GM12872 (cell line): ENCODE measurements around the gene GTF3C2.

Source experiments
- TF ChIP-seq, protein P1 (sequence below): IDR thresholded peaks from 3 replicates; pipeline ENCODE4 v1.5.1; 2011; ENCODE audit warnings: low read depth, mild to moderate bottlenecking, low read length, moderate library complexity; ENCODE audit not compliant: insufficient read depth

The GTF3C2 gene

GRCh38 chr2:27306573-27307286 is 49.8 kb downstream of the GTF3C2 start:
- TF ChIP-seq, protein P1, sequence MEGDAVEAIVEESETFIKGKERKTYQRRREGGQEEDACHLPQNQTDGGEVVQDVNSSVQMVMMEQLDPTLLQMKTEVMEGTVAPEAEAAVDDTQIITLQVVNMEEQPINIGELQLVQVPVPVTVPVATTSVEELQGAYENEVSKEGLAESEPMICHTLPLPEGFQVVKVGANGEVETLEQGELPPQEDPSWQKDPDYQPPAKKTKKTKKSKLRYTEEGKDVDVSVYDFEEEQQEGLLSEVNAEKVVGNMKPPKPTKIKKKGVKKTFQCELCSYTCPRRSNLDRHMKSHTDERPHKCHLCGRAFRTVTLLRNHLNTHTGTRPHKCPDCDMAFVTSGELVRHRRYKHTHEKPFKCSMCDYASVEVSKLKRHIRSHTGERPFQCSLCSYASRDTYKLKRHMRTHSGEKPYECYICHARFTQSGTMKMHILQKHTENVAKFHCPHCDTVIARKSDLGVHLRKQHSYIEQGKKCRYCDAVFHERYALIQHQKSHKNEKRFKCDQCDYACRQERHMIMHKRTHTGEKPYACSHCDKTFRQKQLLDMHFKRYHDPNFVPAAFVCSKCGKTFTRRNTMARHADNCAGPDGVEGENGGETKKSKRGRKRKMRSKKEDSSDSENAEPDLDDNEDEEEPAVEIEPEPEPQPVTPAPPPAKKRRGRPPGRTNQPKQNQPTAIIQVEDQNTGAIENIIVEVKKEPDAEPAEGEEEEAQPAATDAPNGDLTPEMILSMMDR, result no peak

DNA sequence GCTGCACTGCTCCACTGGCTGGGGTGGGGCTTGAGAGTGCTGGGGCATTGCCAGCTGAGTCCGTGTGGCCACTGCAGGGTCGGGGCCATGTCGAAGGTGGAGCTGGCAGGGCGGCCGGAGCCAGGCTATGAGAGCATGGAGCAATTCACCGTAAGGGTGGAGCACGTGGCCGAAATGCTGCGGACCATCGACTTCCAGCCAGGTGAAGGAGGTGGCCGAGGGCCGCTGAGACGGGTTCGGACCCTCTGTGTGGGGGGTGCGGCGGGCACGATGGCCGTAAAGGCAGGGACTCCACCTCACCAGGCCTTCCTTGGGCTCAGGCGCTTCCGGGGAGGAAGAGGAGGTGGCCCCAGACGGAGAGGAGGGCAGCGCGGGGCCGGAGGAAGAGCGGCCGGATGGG is 50.4 kb downstream of the GTF3C2 start:
- TF ChIP-seq, protein P1, result no peak

DNA sequence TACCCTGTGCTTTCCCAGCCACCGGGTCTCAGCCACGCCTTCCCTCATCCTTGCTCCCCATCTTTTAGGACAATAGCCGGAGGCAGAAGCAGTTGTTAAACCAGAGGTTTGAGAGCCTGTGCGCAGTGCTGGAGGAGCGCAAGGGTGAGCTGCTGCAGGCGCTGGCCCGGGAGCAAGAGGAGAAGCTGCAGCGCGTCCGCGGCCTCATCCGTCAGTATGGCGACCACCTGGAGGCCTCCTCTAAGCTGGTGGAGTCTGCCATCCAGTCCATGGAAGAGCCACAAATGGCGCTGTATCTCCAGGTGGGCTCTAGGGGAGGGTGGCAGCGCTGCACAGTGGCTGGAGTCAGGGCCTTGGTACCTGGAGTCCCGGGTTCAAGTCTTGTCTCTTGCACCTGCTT is 51.0 kb downstream of the GTF3C2 start:
- TF ChIP-seq, protein P1, result no peak

DNA sequence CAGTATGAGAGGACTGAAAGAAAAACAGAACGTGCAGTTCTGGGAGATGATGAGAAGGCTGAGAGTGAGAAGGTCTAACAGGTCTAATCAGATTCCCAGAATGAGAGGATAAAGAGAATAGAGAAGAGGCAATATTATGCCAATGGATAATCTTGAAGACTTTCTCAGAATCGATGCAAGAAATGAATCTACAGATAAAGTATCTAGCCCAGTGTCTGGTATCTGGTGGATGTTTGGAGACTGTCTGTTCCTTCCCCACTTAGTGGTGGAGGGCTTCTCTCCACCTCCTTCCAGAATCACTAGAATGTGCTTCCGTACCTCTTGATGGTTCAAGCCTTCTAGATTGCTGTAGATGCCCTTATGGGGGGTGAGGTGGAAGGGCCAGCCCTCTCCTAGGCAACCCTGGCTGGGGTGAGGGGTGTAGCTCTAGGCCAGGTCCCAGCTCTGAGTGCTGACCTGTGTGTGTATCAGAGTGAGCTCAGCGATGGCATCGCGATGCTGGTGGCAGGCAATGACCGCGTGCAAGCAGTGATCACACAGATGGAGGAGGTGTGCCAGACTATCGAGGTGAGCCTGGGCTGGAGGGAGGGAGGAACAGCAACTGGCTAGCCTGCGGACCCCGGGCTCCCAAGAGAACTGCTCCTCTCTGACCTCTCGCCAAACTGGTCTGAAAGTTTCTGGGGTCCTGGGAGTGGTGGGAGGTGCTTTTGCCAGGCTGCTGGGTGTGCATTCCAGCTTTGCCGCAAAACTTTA is 51.9 kb downstream of the GTF3C2 start:
- TF ChIP-seq, protein P1, result no peak

GRCh38 chr2:27303093-27304025 is 53.2 kb downstream of the GTF3C2 start:
- TF ChIP-seq, protein P1, result peak; percentile 70

DNA sequence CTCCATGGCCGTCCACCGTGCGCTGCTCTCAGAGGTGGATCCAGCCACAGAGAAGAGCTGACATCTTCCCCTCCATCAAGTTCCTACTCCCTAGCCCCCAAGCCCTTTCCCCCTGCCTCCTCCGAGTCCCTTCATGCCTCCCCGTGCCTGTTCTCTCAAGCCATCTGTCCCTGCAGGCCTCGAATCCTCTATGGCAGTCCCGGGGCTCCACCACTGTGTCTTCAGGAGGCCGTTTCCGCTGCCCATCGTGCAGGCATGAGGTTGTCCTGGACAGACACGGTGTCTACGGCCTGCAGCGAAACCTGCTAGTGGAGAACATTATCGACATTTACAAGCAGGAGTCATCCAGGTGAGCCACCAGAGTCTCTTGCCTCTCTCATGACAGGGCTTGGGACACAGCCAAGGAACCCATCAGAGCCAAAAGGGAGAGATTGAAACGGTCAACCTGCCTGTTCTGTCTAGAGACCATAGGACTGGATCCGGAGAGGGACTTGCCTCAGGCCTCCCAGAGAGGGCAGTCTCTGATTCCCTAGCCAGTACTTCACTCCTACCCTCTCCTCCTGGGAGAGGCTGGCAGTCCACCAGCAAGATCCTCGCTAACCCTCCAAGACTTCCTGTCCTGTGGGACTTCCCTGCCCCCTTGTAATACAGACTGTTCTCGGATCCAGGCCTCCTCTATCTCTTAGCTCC is 58.0 kb downstream of the GTF3C2 start:
- TF ChIP-seq, protein P1, result no peak
